HG03439 (cell line): ENCODE data around the gene NOC4L.
A peak's percentile ranks its signal among the peaks of the same experiment; 100 is the strongest.
"Not testable (repeated sequence)": the region's sequence is repeated elsewhere in the genome, so short reads cannot be mapped to it uniquely, and the experiment has no call there.

ENCODE experiments used
- ATAC-seq: cut with Tn5 transposase; IDR thresholded peaks from one replicate; pipeline ENCODE4 v1.9.1; 2021; ENCODE audit warnings: mild to moderate bottlenecking, moderate library complexity; ENCODE audit not compliant: unreplicated experiment

The NOC4L gene

DNA sequence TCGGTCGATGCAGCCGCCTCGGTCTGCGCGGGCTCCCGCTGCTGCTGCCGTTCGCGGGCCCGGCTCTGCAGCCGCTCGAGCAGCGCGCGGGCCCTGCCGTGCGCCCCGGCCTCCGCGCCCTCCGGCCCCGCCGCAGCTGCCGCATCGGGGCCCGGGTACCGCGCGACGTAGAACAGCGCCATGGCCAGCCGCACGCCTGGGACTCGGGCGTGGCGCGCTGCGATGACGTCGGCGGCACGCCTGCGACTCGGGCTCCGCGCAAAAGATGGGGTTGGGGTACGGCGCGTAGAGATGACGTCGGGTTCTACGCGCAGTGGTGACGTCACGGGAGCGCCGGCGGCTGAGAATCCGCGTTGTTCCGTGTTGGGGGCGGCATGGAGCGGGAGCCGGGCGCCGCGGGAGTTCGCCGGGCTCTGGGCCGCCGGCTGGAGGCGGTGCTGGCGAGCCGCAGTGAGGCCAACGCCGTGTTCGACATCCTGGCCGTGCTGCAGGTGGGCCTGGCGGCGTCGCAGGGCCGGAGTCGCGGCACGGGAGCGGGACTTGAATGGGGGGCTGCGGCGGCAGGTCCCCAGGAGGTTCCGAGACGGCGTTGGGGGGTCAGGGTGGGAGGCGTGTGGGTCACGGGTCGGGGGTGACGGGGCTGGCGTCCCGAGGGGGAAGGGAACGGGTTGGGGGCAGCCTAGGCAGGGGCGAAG lies at the start of gene NOC4L, which contains the start of gene DDX51:
TSS of gene NOC4L (plus strand) at position 343 of the 695 bp plus-strand sequence. CDS start at position 375, 32 bp downstream.
TSS of gene DDX51 (minus strand) at position 205 of the 695 bp plus-strand sequence. CDS start at position 182, 23 bp downstream.
- ATAC-seq = peak; percentile 79

GRCh38 chr12:132095520-132096409 lies 48.5 kb upstream of the NOC4L start:
- ATAC-seq = no peak

GRCh38 chr12:132099739-132100138 lies 44.5 kb upstream of the NOC4L start:
- no peak for ATAC-seq

GRCh38 chr12:132100306-132101065 lies 43.8 kb upstream of the NOC4L start:
- ATAC-seq = no peak

GRCh38 chr12:132102297-132102696 lies 42.0 kb upstream of the NOC4L start:
- ATAC-seq = no peak

- ATAC-seq = not testable (repeated sequence)
Measured at GRCh38 chr12:132103072-132103471, 41.2 kb upstream of the NOC4L start.

DNA sequence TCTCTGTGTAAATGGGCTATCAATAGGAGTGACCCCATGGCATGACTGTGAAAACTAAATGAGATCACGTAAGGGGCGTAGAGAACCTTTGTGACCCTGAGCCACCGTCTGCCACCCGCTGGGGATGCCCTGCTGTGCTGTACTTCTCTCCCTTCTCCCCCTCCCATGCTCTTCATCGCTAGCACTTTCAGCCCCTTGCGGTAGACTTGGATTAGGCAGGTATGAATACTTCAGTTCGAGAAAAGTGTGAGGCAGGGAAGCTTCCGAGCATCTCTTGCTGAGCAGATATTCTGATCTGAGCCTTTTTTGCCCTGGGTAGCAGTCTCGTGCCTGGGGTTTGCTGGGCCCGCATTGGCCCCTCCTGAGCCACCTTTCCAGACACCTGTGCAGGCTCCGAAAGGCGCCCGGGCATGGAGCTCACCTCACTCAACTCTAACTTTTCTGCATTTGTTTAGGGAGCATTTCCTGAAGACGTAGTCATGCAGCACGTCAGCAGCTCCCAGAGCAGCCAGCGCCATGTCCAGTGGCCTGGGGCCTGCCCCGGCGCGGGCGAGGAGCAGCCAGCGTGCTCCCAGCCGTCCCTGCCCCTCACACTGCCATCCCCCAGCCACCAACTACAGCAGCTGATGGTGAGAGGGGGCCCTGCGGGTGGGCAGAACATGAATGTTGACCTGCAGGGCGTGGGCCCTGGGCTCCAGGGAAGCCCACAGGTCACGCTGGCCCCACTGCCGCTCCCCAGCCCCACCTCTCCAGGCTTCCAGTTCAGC lies 40.5 kb upstream of the NOC4L start:
- ATAC-seq = no peak

GRCh38 chr12:132105467-132105866 lies 38.8 kb upstream of the NOC4L start:
- no peak for ATAC-seq

DNA sequence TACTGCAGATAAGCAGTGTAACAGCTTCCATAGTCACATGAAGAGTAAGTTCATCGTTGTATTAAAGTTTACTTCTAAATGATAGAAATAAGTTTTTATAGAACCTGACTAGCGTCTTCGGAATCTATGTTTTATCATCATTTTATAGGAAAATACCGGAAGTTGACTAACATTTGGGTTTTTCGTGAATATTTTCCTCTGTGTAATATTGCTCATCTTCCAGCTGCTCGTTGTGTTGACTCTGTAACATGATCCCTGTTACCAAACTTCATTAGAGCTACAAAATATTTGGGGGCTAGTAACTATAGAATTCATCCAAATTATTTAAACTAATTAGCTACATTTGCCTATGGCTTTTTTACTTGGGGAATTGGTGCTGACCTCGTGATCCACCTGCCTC lies 37.3 kb upstream of the NOC4L start:
- no peak for ATAC-seq

DNA sequence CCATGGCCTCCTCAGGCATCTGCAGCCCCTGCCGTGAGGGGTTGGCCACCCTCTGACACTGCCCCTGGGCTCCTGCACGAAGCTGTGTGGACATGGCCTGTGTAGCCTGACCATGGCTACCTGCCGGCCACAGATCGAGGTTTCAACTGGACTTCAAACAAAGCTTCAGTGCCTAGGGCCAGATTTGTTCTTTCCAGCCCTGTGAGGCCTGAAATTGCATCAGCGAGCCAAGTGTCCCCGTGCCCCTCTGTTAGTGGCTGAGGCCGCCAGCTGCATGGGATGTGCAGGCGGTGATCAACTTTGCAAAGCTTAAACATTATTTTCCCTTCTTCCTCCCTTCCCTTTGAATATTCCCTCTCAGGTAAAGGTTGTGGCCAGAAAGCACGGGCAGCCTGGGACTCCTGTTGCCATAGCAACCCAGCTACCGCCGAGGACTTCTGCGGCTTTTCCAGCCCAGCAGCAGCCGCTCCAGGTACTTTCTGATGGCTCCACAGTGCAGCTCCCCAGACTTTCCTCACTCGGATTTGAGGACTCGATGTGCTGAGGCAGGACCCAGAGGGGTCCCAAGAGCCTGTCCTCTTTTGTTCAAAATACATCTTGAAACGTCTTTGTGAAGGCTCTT lies 35.9 kb upstream of the NOC4L start:
- no peak for ATAC-seq

DNA sequence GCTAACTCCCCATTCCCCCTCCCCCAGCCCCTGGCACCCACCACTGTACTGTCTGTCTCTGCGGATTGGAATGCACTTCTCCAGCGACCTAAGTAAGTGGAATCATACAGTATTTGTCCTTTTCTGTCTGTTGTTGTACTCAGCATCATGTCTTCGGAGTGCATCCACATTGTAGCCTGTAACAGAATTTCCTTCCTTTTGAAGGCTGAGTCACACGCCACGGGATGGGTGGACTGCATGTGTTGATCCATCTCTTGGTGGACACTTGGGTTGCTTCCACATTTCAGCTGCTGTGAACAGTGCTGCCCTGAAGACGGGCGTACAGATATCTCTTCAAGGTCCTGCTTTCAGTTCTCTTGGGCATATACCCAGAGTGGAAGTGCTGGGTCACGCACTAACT lies 34.5 kb upstream of the NOC4L start:
- ATAC-seq = no peak

DNA sequence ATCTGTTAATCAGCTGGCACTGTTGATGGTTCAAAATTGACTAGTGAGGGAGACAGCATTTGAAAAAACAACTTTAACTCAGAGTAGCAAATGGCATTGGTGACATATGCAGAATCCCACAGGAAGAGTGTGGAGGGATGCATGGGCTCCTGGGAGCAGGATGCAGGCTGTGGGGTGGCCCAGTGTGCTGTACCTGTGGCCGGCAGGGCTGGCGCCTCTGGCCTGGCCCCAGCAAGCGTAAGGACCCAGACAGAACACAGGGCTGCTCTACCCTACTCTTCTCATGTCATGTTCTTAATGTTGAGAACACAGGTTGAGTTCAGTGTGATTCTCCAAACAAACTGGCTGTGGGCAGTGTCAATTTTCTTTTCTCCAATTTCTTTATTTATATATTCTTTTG lies 33.6 kb upstream of the NOC4L start:
- no peak for ATAC-seq

- no peak for ATAC-seq
Measured at GRCh38 chr12:132111654-132112304, 32.5 kb upstream of the NOC4L start.

DNA sequence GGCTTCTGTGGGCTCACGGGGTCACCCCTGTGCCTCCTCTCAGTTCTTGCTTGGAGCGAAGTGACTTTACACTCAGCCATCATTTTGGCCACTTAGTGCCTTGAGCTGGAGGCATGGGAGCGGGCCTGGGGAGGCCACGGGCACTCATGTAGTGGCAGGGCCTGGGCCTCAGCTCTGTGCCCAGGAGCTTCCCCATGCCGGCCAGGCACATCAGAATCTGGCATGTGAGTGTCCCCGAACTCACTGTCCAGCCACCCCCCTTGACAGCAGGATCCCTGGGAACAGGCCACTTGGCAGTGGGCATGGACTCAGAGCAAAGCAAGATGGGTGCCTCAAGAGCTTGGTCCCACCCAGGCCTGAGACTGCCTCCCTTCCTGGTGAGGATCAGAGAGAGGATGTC lies 29.6 kb upstream of the NOC4L start:
- no peak for ATAC-seq

DNA sequence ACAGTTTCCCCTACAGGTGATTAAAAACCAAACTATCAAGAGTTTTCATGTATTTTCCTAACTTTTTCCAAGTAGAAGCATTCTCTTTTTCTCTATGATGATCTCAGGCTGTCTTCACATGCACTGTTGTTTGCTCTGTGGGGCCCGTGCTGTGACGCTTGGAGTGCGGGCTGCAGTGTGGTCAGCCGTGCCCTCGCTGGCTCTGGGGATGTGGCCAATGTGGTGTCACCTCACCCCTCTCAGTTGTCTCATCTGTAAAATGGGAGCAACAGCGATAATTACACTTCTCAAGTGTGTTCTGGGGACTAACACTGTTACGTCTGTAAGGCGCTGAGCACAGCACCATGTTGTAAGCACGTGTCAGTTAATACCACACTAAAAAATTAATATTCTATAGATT lies 28.8 kb upstream of the NOC4L start:
- ATAC-seq = no peak

GRCh38 chr12:132116709-132117557 lies 27.3 kb upstream of the NOC4L start:
- ATAC-seq = no peak

GRCh38 chr12:132117558-132117875 lies 26.7 kb upstream of the NOC4L start:
- ATAC-seq = no peak

DNA sequence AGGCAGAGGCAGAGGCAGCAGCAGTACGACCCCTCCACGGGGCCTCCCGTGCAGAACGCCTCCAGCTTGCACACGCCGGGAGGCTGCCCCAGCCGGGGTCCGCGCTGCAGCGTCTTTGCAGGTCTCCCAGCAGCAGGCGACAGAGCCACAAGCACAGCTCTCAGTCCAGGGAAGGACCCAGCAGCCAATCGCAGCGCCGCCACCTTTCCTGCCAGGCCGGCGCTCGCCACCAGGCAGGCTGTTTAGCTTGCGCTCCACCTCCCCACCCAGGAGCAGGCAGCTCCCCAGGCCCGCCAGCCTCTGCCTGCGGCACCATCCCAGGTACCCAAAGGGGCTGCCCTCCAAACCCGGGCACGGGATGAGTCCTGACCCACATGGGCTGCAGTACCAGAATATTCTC lies 25.4 kb upstream of the NOC4L start:
- ATAC-seq = no peak

DNA sequence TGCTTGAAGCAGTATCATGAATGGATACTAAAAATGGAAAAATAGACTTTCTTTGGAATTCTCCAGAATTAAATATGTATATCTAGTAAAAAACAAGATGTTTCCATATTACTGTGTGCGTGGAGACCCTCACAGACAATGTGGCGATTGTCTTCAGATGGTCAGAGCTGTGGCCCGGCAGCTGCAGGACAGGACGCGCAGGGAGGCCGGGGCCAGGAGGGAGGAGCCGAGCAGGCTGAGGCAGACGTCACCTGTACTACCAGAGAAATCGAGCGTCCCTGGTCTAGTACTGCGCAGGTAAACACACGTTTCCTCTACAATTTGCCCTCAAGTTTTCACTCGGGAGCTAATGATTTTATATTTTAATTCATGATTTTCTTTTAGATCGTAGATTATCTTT lies 23.0 kb upstream of the NOC4L start:
- no peak for ATAC-seq
